ENCODE measurements around the gene FLNB. TPM values are rescaled to one million over a fixed set of nuclear protein-coding genes. Genes with fewer than 3 reads are reported as not detected.

FLNB gene
- total and polyA plus RNA-seq, 2 of the 13 experiments (the other 11 are each of a cell fraction or from before 2014, with no cell fraction given) = 106 to 130 TPM

DNA sequence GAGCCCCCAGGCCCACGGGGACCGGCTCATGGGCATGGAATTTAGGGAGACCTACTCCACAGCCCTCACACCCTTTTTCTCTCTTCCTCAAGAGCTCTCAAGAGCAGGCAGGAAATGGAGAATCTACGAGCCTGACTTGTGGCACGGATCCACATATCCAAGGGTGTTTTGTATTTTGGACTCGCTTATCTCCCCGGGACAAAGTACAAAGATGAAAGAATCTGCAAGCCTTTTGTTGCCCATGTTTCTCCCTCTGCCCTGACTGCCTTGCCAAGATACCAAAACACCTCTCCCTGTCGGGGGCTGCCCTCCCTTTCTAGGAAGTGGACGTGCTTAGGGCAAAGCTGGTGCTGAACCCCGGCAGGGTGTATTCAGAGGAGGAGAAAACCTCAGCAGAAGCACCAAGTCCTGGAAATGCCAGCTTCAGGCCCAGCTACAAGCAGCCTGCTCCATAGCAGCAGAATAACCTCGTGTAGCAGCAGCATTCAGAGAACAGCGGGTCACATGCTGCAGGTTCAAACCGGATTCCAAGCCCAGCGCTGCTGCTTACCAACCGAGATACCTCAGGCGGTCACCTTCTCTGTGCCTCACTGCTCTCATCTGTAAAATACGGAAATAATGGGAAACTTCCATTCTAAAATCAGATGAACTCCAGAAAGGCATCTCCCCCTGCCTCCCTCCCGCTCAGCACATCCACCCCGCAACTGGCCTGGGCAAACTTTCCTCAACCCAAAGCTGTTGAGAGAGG is 167.4 kb downstream of the FLNB start (continued):
- 0 out of 2 replicates have a peak, but pooled peaks have one; percentile 61 for TF ChIP-seq SMAD9 (CRISPR knock-in tag; IDR thresholded peaks at IDR 0.05)
- TF ChIP-seq ZBTB4 (CRISPR knock-in tag; IDR thresholded peaks at IDR 0.05; ENCODE audit: borderline replicate concordance) = 0 out of 2 replicates have a peak, but pooled peaks have one; percentile 23
- no peak for TF ChIP-seq ZNF296 (CRISPR knock-in tag; conservative IDR thresholded peaks at IDR 0.05)
- no peak for TF ChIP-seq ETV6 (CRISPR knock-in tag; conservative IDR thresholded peaks at IDR 0.05)
- no peak for TF ChIP-seq MTF1 (CRISPR knock-in tag; IDR thresholded peaks at IDR 0.05)
- TF ChIP-seq ZBTB7A (CRISPR knock-in tag; IDR thresholded peaks at IDR 0.05) = peak; percentile 24; the same call in 1 of the 2 replicates
- no peak for TF ChIP-seq PCBP1 (IDR thresholded peaks at IDR 0.05; ENCODE audit: borderline replicate concordance, low read depth, low read length)
- TF ChIP-seq, protein P1, sequence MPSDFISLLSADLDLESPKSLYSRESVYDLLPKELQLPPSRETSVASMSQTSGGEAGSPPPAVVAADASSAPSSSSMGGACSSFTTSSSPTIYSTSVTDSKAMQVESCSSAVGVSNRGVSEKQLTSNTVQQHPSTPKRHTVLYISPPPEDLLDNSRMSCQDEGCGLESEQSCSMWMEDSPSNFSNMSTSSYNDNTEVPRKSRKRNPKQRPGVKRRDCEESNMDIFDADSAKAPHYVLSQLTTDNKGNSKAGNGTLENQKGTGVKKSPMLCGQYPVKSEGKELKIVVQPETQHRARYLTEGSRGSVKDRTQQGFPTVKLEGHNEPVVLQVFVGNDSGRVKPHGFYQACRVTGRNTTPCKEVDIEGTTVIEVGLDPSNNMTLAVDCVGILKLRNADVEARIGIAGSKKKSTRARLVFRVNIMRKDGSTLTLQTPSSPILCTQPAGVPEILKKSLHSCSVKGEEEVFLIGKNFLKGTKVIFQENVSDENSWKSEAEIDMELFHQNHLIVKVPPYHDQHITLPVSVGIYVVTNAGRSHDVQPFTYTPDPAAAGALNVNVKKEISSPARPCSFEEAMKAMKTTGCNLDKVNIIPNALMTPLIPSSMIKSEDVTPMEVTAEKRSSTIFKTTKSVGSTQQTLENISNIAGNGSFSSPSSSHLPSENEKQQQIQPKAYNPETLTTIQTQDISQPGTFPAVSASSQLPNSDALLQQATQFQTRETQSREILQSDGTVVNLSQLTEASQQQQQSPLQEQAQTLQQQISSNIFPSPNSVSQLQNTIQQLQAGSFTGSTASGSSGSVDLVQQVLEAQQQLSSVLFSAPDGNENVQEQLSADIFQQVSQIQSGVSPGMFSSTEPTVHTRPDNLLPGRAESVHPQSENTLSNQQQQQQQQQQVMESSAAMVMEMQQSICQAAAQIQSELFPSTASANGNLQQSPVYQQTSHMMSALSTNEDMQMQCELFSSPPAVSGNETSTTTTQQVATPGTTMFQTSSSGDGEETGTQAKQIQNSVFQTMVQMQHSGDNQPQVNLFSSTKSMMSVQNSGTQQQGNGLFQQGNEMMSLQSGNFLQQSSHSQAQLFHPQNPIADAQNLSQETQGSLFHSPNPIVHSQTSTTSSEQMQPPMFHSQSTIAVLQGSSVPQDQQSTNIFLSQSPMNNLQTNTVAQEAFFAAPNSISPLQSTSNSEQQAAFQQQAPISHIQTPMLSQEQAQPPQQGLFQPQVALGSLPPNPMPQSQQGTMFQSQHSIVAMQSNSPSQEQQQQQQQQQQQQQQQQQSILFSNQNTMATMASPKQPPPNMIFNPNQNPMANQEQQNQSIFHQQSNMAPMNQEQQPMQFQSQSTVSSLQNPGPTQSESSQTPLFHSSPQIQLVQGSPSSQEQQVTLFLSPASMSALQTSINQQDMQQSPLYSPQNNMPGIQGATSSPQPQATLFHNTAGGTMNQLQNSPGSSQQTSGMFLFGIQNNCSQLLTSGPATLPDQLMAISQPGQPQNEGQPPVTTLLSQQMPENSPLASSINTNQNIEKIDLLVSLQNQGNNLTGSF (CRISPR knock-in tag; IDR thresholded peaks at IDR 0.05) = no peak
- TF ChIP-seq ZNF260 (CRISPR knock-in tag; IDR thresholded peaks at IDR 0.05; ENCODE audit: borderline replicate concordance, low read depth) = no peak
- TF ChIP-seq MYC (CRISPR knock-in tag; IDR thresholded peaks at IDR 0.05; ENCODE audit: borderline replicate concordance) = peak; percentile 80
- TF ChIP-seq ZNF207 (IDR thresholded peaks at IDR 0.05; ENCODE audit: borderline replicate concordance) = no peak
- peak; percentile 49; the same call in 1 of the 2 replicates for TF ChIP-seq ZNF274 (CRISPR knock-in tag; IDR thresholded peaks at IDR 0.05)
- TF ChIP-seq AKAP8 (CRISPR knock-in tag; IDR thresholded peaks at IDR 0.05) = 0 out of 2 replicates have a peak, but pooled peaks have one; percentile 47
- TF ChIP-seq RARA (CRISPR knock-in tag; IDR thresholded peaks at IDR 0.05) = peak; percentile 89
- TF ChIP-seq ETS1 (CRISPR knock-in tag; IDR thresholded peaks at IDR 0.05) = no peak
- TF ChIP-seq IKZF1 (IDR thresholded peaks at IDR 0.05) = no peak
- TF ChIP-seq SETDB1 (CRISPR knock-in tag; IDR thresholded peaks at IDR 0.05; ENCODE audit: borderline replicate concordance) = no peak
- TF ChIP-seq ZNF572 (CRISPR knock-in tag; IDR thresholded peaks at IDR 0.05) = 0 out of 2 replicates have a peak, but pooled peaks have one; percentile 66
- no peak for TF ChIP-seq E2F5 (CRISPR knock-in tag; conservative IDR thresholded peaks at IDR 0.05)
- TF ChIP-seq ADNP (CRISPR knock-in tag; IDR thresholded peaks at IDR 0.05) = no peak
